Erythroblast (primary cell): ENCODE measurements around the gene ULK4.

Experiments
- GATA1 ChIP-seq: IDR thresholded peaks from 2 replicates; pipeline ENCODE4 v1.6.1; 2011; ENCODE audit warnings: low read depth, mild to moderate bottlenecking, control low read depth, low read length, moderate library complexity
- POLR2A ChIP-seq: IDR thresholded peaks from 2 replicates; pipeline ENCODE4 v1.6.1; 2011; ENCODE audit warnings: mild to moderate bottlenecking, low read length

GRCh38 chr3:41565948-41566514 is 395.9 kb downstream of the ULK4 start:
- no peak for TF ChIP-seq POLR2A
- TF ChIP-seq GATA1: no peak
